Natural killer cell (primary cell): ENCODE data around the gene PFKP. TPM values are rescaled to one million over a fixed set of nuclear protein-coding genes. Genes with fewer than 3 reads are reported as not detected.

ENCODE experiments used
- ATAC-seq, 3 donors: fragments of 150-1000 bp in 2 of 3; fragments of 200-7000 bp in 1 of 3; cut with Tn5 transposase; 1 replicate in 1 of 3; 2 replicates in 2 of 3; pipeline ENCODE4 v1.10.0; 2021; ENCODE audit warnings: mild to moderate bottlenecking in 2 of 3, moderate library complexity in 2 of 3
- DNase-seq, 2 donors: peaks; one replicate each; pipeline versions ENCODE4 v3.0.0 to v3.0.0-alpha.2; 2013 to 2021; ENCODE audit warnings: mixed read lengths in 1 of 2
- H3K27ac ChIP-seq: one replicate; pipeline ENCODE4 v1.5.1; 2013; ENCODE audit warnings: mild to moderate bottlenecking, low read length
- H3K27me3 ChIP-seq: one replicate; pipeline ENCODE4 v1.6.1; 2013; ENCODE audit warnings: low read length; ENCODE audit not compliant: control insufficient read depth, insufficient read depth
- H3K36me3 ChIP-seq: one replicate; pipeline ENCODE4 v1.6.1; 2013; ENCODE audit warnings: low read length; ENCODE audit not compliant: control insufficient read depth, insufficient read depth
- H3K4me1 ChIP-seq: one replicate; pipeline ENCODE4 v1.6.1; 2013; ENCODE audit warnings: low read length; ENCODE audit not compliant: control insufficient read depth, insufficient read depth
- H3K4me3 ChIP-seq: one replicate; pipeline ENCODE4 v1.5.1; 2013; ENCODE audit warnings: low read length
- H3K9me3 ChIP-seq: one replicate; pipeline ENCODE4 v1.6.1; 2013; ENCODE audit warnings: low read length; ENCODE audit not compliant: control insufficient read depth, insufficient read depth
- H3K27ac Mint-ChIP-seq, 2 donors: one replicate each; pipeline ENCODE4 v1.8.0; 2022; ENCODE audit warnings: mild to moderate bottlenecking in 2 of 2, mixed read lengths in 2 of 2, moderate library complexity in 1 of 2
- H3K27me3 Mint-ChIP-seq, 2 donors: one replicate each; pipeline ENCODE4 v1.8.0; 2022; ENCODE audit warnings: low read depth in 2 of 2, mixed read lengths in 2 of 2
- H3K36me3 Mint-ChIP-seq: one replicate; pipeline ENCODE4 v1.8.0; 2022; ENCODE audit warnings: mixed read lengths
- H3K4me1 Mint-ChIP-seq, 2 donors: one replicate each; pipeline ENCODE4 v1.8.0; 2022; ENCODE audit warnings: mixed read lengths in 2 of 2
- H3K4me3 Mint-ChIP-seq: one replicate; pipeline ENCODE4 v1.8.0; 2022; ENCODE audit warnings: mild to moderate bottlenecking, moderate library complexity, mixed read lengths
- H3K9me3 Mint-ChIP-seq, 2 donors: one replicate each; pipeline ENCODE4 v1.8.0; 2022; ENCODE audit warnings: mixed read lengths in 2 of 2
- CTCF ChIP-seq: fragments of 200-600 bp; IDR thresholded peaks from one replicate; pipeline ENCODE4 v1.8.0; 2022; ENCODE audit warnings: antibody characterized with exemption
- whole genome bisulfite sequencing: methylation state at CpG from one replicate; pipeline ENCODE4 v1.1.7; 2013; ENCODE audit warnings: missing lambda C conversion rate; ENCODE audit not compliant: insufficient coverage; 5-methylcytosine and 5-hydroxymethylcytosine counted together
- intact Hi-C: fragments of 100-400 bp; cut with micrococcal nuclease; formaldehyde crosslinking; loops from one replicate; pipeline ENCODE4 v1.14.2; 2022
- total RNA-seq, 4 donors: library from RNA; stranded (reverse); fragments of 120-200 nt in 1 of 4; gene quantifications; one replicate each; pipeline versions ENCODE4 v1.2.3 to v1.2.4, GENCODE V29; 2013 to 2022

PFKP gene
- total RNA-seq, 3 donors from 2014 or later (not counting 1 experiment from before 2014, with no cell fraction given), result 43.9 to 62.4 (median 47.4) TPM

GRCh38 chr10:3074985-3075600 lies 7.7 kb downstream of the PFKP start:
- Mint-ChIP-seq H3K27ac (peak overlapping the region in 1 of 2 donors; percentile 74), H3K9me3 (no peaks in the 10 kb centered on the region), H3K36me3 (no peaks in the 10 kb centered on the region), H3K27me3 (no peaks in the 10 kb centered on the region), H3K4me3 (no peak overlapping the region), H3K4me1 (peaks cover 43 to 54% of the 10 kb centered on the region in 2 donors)
- 94% methylated on average over 10 of the region's 10 CpGs for WGBS
- Histone ChIP-seq H3K4me1 (peaks cover 5% of the 10 kb centered on the region), H3K27ac (no peak overlapping the region), H3K4me3 (no peak overlapping the region), H3K27me3 (no peaks in the 10 kb centered on the region), H3K9me3 (no peaks in the 10 kb centered on the region), H3K36me3 (no peaks in the 10 kb centered on the region)
- no peak for DNase-seq
- no peak for ATAC-seq
- no peak for TF ChIP-seq CTCF
- intact Hi-C loops, result no loop called here

GRCh38 chr10:3076138-3076537 lies 8.8 kb downstream of the PFKP start:
- Histone ChIP-seq H3K36me3 (no peaks in the 10 kb centered on the region), H3K4me1 (peaks cover 5% of the 10 kb centered on the region), H3K27me3 (no peaks in the 10 kb centered on the region), H3K27ac (no peak overlapping the region), H3K9me3 (no peaks in the 10 kb centered on the region), H3K4me3 (no peak overlapping the region)
- no peak for TF ChIP-seq CTCF
- WGBS, result 93% methylated on average over 16 of the region's 16 CpGs
- no peak overlapping the region for H3K27ac Mint-ChIP-seq
- DNase-seq (no peak), ATAC-seq (no peak)
- peaks cover 40 to 50% of the 10 kb centered on the region in 2 donors for H3K4me1 Mint-ChIP-seq
- no peaks in the 10 kb centered on the region for H3K27me3 Mint-ChIP-seq
- H3K36me3 Mint-ChIP-seq, result no peaks in the 10 kb centered on the region
- intact Hi-C loops, result no loop called here
- H3K9me3 Mint-ChIP-seq, result no peaks in the 10 kb centered on the region
- no peak overlapping the region for H3K4me3 Mint-ChIP-seq

- no peaks in the 10 kb centered on the region for H3K9me3 ChIP-seq
- Mint-ChIP-seq H3K27ac (no peak overlapping the region), H3K9me3 (no peaks in the 10 kb centered on the region), H3K4me1 (peaks cover 31 to 42% of the 10 kb centered on the region in 2 donors), H3K36me3 (no peaks in the 10 kb centered on the region), H3K4me3 (no peak overlapping the region), H3K27me3 (no peaks in the 10 kb centered on the region)
- WGBS, result 97% methylated on average over 5 of the region's 5 CpGs
- no peak overlapping the region for H3K27ac ChIP-seq
- intact Hi-C loops, result no loop called here
- TF ChIP-seq CTCF, result no peak
- no peak for ATAC-seq
- DNase-seq, result no peak
- H3K36me3 ChIP-seq, result no peaks in the 10 kb centered on the region
- H3K4me3 ChIP-seq, result no peak overlapping the region
- H3K4me1 ChIP-seq, result peaks cover 5% of the 10 kb centered on the region
- no peaks in the 10 kb centered on the region for H3K27me3 ChIP-seq
Measured at GRCh38 chr10:3077509-3077908, 10.2 kb downstream of the PFKP start.
